SK-N-MC (cell line): ENCODE measurements around the gene GREM1.

Experiments
- EZH2 ChIP-seq: fragments of 200-600 bp; sonication (generic); IDR thresholded peaks from one replicate; pipeline ENCODE4 v1.6.1; 2017; ENCODE audit warnings: antibody characterized with exemption
- FOXP2 ChIP-seq: optimal IDR thresholded peaks from 2 replicates; pipeline ENCODE3; 2011; ENCODE audit warnings: mild to moderate bottlenecking, moderate library complexity; ENCODE audit not compliant: insufficient read depth; ENCODE audit errors: extremely low read length, control extremely low read depth
- POLR2AphosphoS5 ChIP-seq: IDR thresholded peaks from 2 replicates; pipeline ENCODE4 v1.6.1; 2012; ENCODE audit warnings: mild to moderate bottlenecking, low read depth, low read length, borderline replicate concordance

DNA sequence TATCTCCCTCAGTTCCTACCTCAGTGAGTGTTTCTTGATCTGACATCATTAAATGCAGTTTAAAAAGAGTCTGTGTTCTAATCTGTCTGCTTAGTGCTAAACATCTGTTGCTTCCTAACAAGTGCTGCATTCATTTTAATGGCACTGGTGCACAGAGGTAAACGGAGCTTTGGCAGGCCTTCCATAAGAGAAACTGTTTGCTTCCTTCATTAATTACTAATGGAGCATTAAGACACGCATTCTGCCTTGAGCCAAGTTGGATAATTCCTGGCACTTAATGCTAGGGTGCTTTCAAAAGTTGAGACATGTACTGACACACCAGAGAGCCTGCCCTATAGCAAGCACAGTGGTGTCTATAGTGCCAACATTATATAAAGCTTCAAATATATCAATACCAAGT lies 41.6 kb upstream of the GREM1 start:
- TF ChIP-seq POLR2AphosphoS5 (no peak), EZH2 (no peak), FOXP2 (no peak)
